CMK (cell line): ENCODE results near the gene PSTPIP1.

ENCODE experiments used
- DNase-seq: peaks from one replicate; pipeline ENCODE4 v3.0.0-alpha.2; 2010; ENCODE audit warnings: low read depth

PSTPIP1 gene

DNA sequence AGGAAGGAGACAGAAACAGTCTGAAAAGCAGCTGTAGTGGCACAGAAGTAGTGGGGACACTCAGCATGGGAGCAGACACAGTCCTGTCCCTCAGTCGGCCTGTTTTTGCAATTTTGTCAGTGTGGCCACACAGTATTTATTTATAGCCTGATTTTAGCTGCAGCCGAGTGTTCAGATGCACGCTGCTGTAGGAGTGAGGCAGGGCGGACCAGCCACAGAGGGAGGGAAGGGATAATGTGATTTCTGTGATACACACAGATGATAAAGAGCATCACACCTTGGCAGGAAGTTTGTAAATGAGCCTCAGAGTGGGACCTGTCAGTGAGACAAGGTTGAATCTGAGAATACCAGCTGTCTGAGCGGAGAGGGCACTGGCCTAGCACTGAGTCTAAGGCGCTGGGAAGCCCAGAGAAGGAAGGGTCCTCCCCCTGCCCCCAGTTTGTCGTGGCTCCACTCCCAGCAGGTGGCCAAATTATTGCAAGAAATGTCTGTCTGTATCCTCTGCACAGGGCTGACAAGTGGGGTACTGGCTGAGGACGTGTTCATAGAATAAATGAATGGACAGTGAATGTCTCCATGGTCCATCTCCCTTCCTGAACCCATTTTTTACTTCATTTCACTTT is 3.8 kb downstream of the PSTPIP1 start:
- DNase-seq: no peak

DNA sequence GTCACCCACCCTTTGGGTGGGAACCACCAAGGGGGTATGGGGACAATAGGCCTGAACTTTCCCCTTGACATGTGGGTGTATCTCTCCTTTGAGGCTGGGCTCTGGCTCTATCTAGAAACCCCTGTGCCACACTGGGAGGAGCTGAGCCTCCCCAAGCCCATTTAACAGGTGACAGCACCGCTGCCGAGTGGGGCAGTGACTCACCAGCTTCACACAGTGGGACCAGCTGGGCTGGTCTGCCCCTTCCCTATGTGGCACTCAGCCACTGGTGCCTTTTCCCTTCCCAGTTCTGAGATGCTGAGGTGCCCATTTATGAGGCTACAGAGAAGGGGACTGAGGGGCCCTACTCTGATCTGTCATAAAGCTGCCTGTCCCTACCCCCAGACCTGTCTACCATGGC is 5.1 kb downstream of the PSTPIP1 start:
- DNase-seq: no peak

DNA sequence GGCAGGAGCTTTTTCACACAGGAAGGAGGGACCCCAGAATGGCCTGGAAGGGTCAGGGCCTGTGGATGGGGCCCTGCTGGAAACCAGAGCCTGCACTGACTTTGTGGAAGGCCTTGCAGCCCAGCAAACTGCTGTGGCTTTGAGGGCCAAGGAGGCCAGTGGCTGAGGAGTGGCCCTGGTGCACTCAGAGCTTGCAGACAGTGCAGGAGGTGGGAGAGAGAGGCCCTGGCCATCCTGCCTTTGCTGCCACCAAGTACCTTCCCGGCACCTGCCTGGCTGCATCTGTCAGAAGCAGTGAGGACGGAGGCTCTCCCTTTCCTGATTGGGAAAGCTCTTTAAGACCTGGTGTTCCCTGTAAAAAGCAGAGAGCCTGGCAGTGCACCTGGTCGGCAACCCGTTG is 6.4 kb downstream of the PSTPIP1 start:
- no peak for DNase-seq

DNA sequence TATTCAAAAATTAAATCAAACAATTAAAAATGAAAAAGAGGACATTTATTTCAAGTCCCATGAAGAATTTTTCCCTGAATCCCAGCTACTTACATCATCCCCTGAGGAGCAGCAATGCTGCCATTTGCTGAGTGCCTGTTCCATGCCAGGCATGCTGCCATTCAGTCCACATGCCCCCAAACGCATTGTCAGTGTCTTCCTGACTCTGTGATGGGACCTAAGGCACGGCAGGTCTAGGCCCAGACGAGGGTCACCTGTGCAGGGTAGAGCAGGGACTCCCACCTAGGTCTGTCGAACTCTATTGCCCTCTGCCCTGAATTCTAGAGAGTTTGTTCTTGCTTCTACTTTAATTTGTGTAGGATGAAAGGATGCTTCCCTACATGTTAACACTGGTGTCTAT is 7.0 kb downstream of the PSTPIP1 start:
- no peak for DNase-seq

DNA sequence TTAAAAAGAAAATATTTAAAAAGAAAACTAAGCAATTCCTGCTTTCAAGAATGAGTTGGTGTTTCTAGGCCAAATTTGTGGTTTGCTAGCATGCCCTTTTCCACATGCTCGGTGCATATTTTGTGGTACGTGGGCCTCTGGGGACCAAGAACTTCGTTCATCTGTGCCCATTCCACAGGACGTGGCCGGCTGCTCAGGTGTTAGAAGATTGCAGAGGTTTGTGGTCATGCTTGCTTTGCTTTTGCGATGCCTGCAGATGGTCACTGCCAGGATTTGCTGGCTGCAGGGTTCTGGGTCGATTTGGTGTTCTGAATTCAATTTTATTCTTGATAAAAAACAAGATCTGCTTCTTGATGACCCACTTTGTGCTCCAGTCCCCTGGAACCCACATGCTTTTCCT is 7.5 kb downstream of the PSTPIP1 start:
- no peak for DNase-seq

DNA sequence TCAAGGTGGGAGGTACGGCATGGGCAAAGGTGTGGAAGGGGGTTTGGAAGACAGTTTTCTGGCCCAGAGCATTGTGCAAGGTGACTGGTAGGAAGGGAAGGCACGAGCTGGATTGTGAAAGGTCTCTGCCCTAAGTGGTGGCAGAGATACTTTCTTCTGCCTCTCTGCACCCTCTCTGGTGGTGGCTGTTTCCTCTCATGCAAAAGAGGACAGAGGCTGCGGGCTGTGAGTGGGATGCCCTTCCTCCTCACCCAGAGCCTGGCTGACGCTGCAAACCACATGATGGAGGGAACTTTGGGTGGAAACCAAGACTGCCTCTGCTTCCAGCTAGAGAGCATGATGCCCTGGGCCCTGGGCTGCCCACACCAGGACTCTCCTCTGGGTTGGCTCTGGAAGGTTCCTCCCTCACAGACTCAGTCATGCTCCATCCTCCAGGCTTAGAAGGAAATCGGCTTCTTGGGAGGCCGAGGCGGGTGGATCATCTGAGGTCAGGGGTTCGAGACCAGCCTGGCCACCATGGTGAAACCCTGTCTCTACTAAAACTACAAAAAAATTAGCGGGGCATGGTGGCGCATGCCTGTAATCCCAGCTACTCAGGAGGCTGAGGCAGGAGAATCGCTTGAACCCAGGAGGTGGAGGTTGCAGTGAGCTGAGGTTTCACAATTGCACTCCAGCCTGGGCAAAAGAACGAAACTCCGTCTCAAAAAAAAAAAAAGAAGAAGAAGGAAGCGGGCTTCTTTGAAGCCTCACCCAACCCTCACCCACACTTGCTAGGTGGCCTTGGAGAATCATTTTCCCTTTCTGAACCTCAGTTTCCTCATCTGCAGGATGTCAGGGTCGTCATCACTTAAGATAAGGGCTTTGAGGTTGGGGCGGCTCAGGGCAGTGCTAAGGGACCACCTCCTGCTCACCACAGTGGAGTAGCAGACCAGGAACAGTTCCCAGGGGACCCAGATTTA is 8.3 kb downstream of the PSTPIP1 start:
- DNase-seq: no peak

DNA sequence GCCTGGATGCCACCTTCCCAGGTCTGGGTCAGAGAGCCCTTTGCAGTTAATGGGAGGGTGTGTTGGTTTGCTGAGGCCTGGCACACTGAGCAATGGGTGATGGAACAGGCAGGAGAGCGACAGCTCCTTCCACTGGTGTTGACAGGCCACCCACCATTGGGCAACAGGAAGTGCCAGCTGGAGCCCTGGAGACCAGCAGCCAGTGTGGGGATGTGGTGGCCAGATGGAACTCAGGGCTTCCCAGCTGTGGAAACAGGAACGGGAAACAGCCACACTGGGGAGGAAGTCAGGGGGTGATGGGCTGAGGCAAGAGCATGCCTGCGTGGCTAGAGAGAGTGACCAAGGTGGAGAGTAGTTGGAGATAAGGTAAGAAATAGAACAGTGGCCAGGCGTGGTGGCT is 9.3 kb downstream of the PSTPIP1 start:
- no peak for DNase-seq

DNA sequence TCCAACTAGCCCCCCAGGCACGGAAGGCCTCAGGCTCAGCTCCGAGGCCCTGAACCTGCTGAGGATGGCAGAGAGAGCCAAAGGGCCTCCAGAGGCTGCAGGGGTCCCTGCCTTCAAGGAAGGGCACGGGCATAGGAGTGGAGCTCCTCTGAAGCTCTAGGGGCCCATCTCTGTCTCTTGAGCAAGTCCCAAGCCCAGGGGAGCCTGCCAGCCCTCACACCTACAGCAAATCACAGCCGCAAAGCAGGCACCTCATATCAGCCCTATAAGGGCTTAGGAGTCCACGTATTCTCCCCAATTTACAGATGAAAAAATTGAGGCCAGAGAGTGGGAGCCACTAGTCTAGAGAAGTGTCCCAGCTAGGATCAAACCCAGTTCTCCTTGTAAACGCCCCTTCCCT is 14.2 kb downstream of the PSTPIP1 start:
- no peak for DNase-seq

DNA sequence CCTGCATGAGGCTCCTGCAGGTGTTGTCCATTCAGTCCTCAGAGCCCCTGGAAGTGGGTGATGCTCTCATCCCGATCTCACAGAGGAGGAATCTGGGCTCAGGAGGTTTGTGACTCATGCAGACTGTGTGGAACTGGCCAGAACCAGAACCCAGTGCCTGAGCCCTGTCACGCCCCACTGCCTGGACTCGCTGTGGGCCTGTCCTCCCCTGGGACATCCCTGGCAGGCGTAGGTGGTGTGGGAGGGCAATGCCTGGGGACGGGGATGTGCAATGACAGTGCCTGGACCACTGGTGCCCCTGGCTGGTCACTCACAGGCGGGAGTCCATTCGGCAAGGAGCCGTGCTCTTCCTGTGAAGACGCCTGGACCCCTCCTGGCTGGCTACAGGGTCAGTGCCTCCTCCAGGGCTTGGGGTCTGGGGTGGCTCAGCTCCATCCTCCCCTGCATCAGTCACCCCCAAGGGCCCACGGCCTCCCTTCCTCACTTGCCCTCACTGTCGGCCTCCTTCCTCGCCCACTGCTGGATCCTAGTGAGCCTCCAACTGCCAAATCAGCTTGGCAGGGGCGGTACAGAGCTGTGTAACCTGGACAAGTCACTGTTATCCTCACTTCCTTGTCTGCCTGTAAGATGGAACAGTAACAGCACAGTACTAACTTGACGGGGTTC is 14.9 kb downstream of the PSTPIP1 start:
- DNase-seq: no peak

DNA sequence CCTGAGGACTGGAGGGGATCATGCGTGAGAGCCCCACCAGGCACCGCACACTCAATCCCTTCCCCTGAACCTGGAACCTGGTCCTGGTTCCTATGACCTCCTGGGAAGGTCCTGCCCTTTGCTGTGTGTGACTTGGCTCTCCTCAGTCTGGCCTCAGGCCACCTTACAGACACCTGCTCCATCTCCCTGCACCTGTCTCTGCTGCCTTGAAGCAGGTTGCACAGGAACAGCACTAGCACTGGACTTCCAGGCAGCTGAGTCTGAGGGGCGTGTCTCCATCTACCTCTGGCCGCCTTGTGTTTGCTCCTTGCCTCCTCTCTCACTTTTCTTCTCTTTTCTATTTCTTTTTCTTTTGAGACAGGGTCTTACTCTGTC is 15.4 kb downstream of the PSTPIP1 start:
- DNase-seq: no peak

DNA sequence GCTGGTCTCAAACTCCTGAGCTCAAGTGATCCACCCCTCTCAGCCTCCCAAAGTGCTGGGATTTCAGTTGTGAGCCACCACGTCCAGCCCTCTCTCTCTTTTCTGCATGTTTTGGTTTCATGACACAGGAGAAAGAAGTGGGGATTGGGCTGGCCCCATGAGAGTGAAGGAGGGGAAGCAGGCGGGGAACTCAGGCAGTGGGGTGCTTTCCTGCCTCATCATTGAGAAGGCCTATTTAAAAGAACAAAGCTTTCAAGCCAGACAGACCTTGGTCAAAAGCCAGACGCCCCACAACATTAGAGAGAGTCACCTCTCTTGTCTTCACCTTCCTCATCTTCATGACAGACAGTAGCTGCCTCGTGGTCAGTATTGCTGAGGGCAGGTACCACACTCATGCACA is 15.9 kb downstream of the PSTPIP1 start:
- no peak for DNase-seq

DNA sequence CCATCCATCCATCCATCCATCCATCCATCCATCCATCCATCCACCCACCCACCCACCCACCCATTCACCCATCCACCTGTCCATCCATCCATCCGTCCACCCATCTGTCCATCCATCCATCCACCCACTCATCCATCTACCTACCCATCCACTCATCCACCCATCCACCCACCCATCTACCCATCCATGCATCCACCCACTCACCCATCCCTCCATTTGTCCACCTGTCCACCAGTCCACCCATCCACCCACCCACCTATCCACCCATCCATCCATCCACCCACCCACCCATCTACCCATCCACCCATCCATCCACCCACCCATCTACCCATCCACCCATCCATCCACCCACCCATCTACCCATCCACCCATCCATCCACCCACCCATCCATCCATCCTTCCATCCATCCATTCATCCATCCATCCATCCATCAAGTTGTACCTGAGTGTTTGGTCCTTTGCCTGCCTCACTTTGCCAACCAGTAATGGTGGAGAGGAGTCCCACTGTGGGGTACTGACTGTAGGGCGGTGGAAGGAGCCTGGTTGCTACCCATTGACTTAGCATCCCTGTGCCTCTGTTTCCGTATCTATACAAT is 17.3 kb downstream of the PSTPIP1 start:
- no peak for DNase-seq

DNA sequence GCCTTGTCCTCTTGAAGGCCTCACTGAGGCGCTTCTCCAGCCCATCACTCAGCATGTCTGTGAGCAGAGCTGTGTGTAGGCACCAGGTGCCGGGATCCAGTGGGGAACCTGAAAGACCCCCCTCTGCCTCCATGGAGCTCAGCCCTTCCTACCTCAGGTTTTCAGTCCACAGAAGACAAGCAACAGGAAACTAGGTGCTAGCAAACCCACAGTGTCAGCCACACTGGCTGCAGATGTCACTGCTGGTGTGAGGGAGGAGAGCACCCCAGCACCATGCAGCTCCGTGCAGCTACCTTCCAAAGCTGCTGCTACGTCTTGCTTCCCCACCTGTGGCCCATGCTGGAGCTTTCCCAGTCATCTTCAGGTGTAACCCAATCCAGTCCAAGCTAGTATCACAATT is 17.9 kb downstream of the PSTPIP1 start:
- no peak for DNase-seq

DNA sequence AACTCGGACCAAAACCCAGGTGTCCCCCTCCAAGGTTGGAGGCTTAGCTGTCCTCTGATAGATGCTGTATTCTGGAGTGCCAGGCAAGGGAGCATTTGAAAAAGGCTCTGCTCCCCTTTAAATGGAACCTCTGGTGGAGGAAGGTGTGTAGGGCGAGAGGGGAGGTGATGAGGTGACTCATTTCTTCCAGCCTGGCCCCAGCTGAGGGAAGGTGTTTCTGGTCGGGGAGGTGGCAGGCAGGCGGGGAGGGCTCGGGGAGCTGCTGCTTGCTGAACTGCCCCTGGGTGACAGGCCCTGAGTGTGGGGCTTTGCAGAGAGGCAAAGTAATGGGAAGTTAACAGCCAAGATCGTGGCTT is 18.8 kb downstream of the PSTPIP1 start:
- no peak for DNase-seq

DNA sequence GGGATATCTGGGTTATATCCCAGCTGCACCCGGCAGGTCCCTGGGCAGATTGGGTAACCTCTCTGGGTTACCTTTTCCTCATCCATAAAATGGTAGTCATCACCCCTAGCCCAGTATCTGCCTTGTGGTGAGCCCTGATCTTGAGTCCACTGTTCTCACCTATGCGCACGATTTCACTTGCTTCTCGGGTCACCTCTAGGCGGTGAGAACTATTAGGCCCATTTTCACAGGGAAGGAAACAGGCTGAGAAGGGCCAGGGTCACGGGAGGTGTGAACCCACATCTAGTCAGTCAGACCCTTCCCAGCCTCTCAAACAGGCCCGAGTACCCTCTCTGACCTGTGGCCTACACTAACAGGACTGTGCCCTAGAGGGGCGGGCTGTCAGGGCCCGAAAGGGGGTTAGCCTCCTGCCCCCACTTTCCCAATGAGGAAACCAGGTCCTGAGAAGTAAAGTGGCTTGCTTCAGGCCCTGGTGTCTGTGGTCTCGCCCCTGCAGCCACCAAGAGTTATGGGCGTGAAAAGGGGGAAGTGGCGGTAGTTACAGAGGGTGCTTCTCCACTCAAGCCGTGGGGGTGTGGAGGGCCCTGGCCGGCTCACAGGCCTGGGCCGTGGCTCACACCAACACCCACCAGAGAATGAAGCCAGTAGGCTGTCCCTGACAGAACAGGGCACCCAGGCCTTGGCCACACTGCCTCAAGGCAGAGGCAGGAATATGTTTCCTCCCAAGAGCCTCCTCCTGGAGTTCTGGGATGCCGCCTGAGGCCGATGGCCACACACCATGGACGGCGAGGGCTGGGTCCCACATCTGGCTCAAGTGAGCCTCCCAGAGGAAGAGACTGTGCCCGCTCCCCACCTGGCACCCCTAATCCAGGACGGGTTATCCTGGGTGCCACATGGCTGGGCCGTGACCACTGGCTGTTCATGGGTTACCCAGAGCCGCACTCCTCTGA is 19.5 kb downstream of the PSTPIP1 start:
- DNase-seq: no peak

DNA sequence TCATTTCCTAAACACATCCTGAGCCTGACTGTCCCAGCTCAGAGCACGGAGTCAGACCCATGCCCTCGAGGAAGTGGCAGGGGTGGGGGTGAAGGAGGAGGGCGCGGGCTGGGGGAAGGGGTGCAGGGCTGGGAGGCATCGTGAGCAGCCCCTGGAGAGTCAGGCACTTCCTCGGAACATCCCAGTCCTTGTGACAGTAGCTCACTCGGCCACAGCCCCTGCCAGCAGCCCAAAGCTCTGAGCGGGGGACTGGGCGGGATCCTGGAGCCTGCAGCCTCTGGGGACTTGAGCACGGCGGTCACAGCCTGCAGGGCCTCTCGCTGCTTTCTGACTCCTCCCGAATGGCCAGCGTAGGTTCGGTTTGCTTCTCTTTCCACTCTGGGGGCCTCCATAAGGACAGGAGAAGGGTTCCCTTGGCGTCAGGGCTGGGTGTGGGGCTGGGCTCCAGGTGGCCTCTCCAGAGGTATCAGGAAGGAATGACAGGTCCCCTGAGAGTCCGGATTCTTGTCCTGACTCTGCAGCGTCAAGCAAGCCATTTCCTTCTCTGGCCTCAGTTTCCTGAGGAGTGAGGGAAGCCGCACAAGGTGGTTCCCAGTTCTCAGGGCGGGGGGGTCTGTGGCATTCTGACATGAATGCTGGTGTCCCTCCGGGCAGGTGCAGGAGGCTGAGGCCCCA is 20.9 kb downstream of the PSTPIP1 start:
- DNase-seq: no peak

DNA sequence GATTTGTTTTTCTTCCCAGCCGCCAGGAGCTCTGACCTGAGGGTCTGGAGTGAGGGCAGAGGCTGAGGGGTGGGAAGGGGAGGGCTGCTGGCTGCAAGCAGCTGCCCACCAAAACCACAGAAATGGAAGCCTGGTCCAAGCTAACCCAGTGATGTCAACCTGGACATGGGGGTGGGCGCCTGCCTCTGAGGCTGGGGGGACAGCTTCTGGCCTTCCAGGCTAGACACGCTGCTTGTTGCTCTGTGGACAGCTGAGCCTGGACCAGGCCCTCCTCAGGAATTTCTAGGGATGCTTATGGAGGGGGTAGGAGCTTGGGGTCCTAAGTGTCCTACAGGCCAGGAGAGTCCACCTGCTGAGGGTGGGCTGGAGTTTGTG is 21.4 kb downstream of the PSTPIP1 start:
- DNase-seq: no peak

DNA sequence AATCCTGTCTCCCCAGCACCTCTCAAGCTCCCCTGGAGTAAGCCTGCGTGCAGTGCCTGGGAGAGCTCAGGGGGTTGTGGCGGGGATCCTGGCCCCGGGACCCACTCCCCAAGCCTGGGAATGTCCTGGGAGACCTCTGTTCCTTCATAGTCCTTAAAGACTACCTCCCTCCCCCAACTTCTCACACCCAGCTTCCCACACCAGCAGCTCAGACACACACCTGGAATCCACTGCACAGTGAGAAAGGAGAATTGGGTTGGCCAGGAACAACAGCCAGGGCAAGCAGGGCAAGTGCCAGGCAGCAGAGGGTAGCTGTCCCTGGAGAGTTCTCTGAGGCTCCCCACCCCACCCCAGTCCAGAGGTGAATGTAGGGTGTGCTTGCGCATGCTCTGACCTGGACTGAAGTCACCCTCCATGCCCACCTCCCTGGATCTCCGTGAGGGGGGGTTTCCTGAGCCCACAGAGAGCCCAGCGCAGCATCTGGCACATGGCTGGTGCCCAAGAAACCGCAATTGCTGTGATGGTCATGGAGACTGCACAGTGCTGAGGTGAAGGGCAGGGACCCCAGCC is 22.2 kb downstream of the PSTPIP1 start:
- no peak for DNase-seq

DNA sequence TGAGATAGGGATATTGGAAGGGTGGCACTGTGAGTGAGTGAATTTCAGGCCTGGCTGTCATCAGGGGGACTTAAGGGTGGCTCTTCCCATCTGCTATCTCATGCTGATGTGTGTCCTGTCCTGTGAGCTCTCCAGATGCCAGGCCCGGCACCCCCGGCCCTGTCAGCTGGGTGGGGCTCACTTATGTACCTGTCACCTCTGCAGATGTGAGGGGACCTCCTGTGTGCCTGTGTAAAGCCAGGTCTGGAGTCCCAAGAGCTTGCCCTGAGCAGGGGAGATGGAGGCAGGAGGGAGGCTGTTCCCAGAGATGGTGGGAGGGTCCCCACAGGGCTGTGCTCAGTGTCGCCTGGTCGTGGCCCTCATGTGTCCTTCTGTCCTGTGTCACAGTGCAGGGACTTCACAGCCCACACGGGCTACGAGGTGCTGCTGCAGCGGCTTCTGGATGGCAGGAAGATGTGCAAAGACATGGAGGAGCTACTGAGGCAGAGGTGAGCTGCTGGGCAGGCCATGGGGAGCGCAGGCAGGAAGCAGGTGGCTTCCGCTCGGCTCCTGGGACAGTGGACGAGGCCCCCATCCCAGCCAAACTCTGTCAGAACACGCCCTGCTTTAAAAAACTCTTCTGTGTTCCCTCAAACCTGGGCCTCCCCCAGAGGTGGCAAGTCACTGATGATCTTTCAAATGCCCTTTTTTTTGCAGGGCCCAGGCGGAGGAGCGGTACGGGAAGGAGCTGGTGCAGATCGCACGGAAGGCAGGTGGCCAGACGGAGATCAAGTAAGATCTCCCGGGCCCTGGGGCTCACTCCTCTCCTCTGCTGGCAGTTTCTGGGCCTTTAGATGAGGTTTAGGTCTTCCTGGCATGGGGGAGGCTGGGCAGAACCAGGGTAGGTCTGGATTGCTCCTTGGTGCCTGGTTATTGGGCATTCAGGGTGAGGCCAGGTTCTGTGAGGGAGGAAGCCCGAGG is 23.1 kb downstream of the PSTPIP1 start:
- no peak for DNase-seq
